Measurements from ENCODE around the gene DDAH1. TPM values are rescaled to one million over a fixed set of nuclear protein-coding genes. Genes with fewer than 3 reads are reported as not detected.

DDAH1 gene
- total RNA-seq, 2 experiments from 2014 or later = not detected

GRCh38 chr1:85356130-85356529 is 108.8 kb downstream of the DDAH1 start:
- Mint-ChIP-seq H3K27me3 (no peaks in the 10 kb centered on the region), H3K4me3 (no peak overlapping the region), H3K9me3 (no peaks in the 10 kb centered on the region), H3K4me1 (ENCODE audit: low read depth) (no peaks in the 10 kb centered on the region), H3K27ac (no peak overlapping the region), H3K36me3 (ENCODE audit: low read depth) (no peaks in the 10 kb centered on the region)
- intact Hi-C loops (cut with DNase I, micrococcal nuclease) = no loop called here
- no peak for TF ChIP-seq CTCF (IDR thresholded peaks at IDR 0.05)
- Histone ChIP-seq H3K27me3 (ENCODE audit: control insufficient read depth in 1 of 2, insufficient read depth in 2 of 2, low read length in 2 of 2) (no peaks in the 10 kb centered on the region), H3K36me3 (ENCODE audit: insufficient read depth, low read length) (no peaks in the 10 kb centered on the region), H3K4me3 (ENCODE audit: low read length) (no peak overlapping the region), H3K9me3 (ENCODE audit: control insufficient read depth in 1 of 2, insufficient read depth in 1 of 2, low read length in 2 of 2) (no peaks in the 10 kb centered on the region), H3K27ac (ENCODE audit: low read depth in 1 of 2, low read length in 2 of 2) (no peak overlapping the region), H3K4me1 (ENCODE audit: insufficient read depth, low read length) (no peaks in the 10 kb centered on the region)
- no peak for ATAC-seq (ENCODE audit: poor library complexity)
- no peak for DNase-seq
- ChIA-PET POLR2A (no interaction called here), CTCF (no interaction called here)

GRCh38 chr1:85352055-85352454 is 112.9 kb downstream of the DDAH1 start:
- H3K27me3 Mint-ChIP-seq = no peaks in the 10 kb centered on the region
- Histone ChIP-seq H3K9me3 (ENCODE audit: control insufficient read depth in 1 of 2, insufficient read depth in 1 of 2, low read length in 2 of 2) (no peaks in the 10 kb centered on the region), H3K4me3 (ENCODE audit: low read length) (no peak overlapping the region), H3K27ac (ENCODE audit: low read depth in 1 of 2, low read length in 2 of 2) (no peak overlapping the region), H3K36me3 (ENCODE audit: insufficient read depth, low read length) (no peaks in the 10 kb centered on the region), H3K27me3 (ENCODE audit: control insufficient read depth in 1 of 2, insufficient read depth in 2 of 2, low read length in 2 of 2) (no peaks in the 10 kb centered on the region), H3K4me1 (ENCODE audit: insufficient read depth, low read length) (no peaks in the 10 kb centered on the region)
- ChIA-PET POLR2A (no interaction called here), CTCF (no interaction called here)
- no peaks in the 10 kb centered on the region for H3K4me1 Mint-ChIP-seq (ENCODE audit: low read depth)
- H3K36me3 Mint-ChIP-seq (ENCODE audit: low read depth) = no peaks in the 10 kb centered on the region
- intact Hi-C loops (cut with DNase I, micrococcal nuclease) = no loop called here
- H3K9me3 Mint-ChIP-seq = no peaks in the 10 kb centered on the region
- no peak for TF ChIP-seq CTCF (IDR thresholded peaks at IDR 0.05)
- H3K4me3 Mint-ChIP-seq = no peak overlapping the region
- no peak for DNase-seq
- no peak for ATAC-seq (ENCODE audit: poor library complexity)
- no peak overlapping the region for H3K27ac Mint-ChIP-seq

- CTCF ChIA-PET = no interaction called here
Observed at GRCh38 chr1:85351202-85351828, 113.6 kb downstream of the DDAH1 start.

More at GRCh38 chr1:85351202-85351828, 113.6 kb downstream of the DDAH1 start:
- no peak overlapping the region for H3K4me3 ChIP-seq (ENCODE audit: low read length)
- intact Hi-C loops (cut with DNase I, micrococcal nuclease) = no loop called here
- H3K4me1 ChIP-seq (ENCODE audit: insufficient read depth, low read length) = no peaks in the 10 kb centered on the region
- H3K4me3 Mint-ChIP-seq = no peak overlapping the region
- H3K36me3 Mint-ChIP-seq (ENCODE audit: low read depth) = no peaks in the 10 kb centered on the region
- no peak for ATAC-seq (ENCODE audit: poor library complexity)
- H3K27me3 Mint-ChIP-seq = no peaks in the 10 kb centered on the region
- no peak overlapping the region for H3K27ac Mint-ChIP-seq
- H3K36me3 ChIP-seq (ENCODE audit: insufficient read depth, low read length) = no peaks in the 10 kb centered on the region
- POLR2A ChIA-PET = no interaction called here
- no peaks in the 10 kb centered on the region for H3K9me3 Mint-ChIP-seq
- no peak for TF ChIP-seq CTCF (IDR thresholded peaks at IDR 0.05)
- H3K27ac ChIP-seq (ENCODE audit: low read depth in 1 of 2, low read length in 2 of 2) = no peak overlapping the region
- H3K27me3 ChIP-seq (ENCODE audit: control insufficient read depth in 1 of 2, insufficient read depth in 2 of 2, low read length in 2 of 2) = no peaks in the 10 kb centered on the region
- no peaks in the 10 kb centered on the region for H3K9me3 ChIP-seq (ENCODE audit: control insufficient read depth in 1 of 2, insufficient read depth in 1 of 2, low read length in 2 of 2)
- H3K4me1 Mint-ChIP-seq (ENCODE audit: low read depth) = no peaks in the 10 kb centered on the region
- no peak for DNase-seq
